Tibial artery (tissue), 4 donors: Measurements from ENCODE around the gene PTPRN2.

Experiments
- DNase-seq, 2 donors: peaks; one replicate each; pipeline ENCODE4 v3.0.0-alpha.2; 2019
- H3K27ac ChIP-seq, 2 donors: fragments of 200-600 bp; sonication (generic) in 1 of 2; 1 replicate in 1 of 2; 2 replicates in 1 of 2; pipeline ENCODE4 v1.5.1; 2018 to 2019; ENCODE audit warnings: mild to moderate bottlenecking in 1 of 2
- H3K27me3 ChIP-seq, 2 donors: fragments of 200-600 bp; sonication (generic) in 1 of 2; one replicate each; pipeline versions ENCODE4 v1.5.1 to v1.6.0; 2016 to 2019
- H3K36me3 ChIP-seq, 3 donors: fragments of 200-600 bp; sonication (generic) in 2 of 3; one replicate each; pipeline ENCODE4 v1.5.1; 2016 to 2019; ENCODE audit warnings: mild to moderate bottlenecking in 2 of 3
- H3K4me1 ChIP-seq, 4 donors: fragments of 200-600 bp; sonication (generic) in 2 of 4; 1 replicate in 3 of 4; 2 replicates in 1 of 4; pipeline ENCODE4 v1.5.1; 2016 to 2019
- H3K4me3 ChIP-seq, 2 donors: fragments of 200-600 bp; sonication (generic) in 1 of 2; 1 replicate in 1 of 2; 2 replicates in 1 of 2; pipeline ENCODE4 v1.5.1; 2018 to 2019; ENCODE audit warnings: mild to moderate bottlenecking in 2 of 2
- H3K9me3 ChIP-seq, 3 donors: fragments of 200-600 bp; sonication (generic) in 1 of 3; one replicate each; pipeline ENCODE4 v1.5.1; 2016 to 2019
- CTCF ChIP-seq, 2 experiments: fragments of 200-600 bp in 1 of 2; fragments of 450-650 bp in 1 of 2; IDR thresholded peaks; one replicate each; pipeline ENCODE4 v1.5.1; 2017 to 2019; ENCODE audit warnings: antibody characterized with exemption in 2 of 2, mild to moderate bottlenecking in 1 of 2, moderate library complexity in 1 of 2
- intact Hi-C: fragments of 100-400 bp; cut with DNase I; formaldehyde crosslinking; loops from one replicate; pipeline ENCODE4 v1.15.0; 2023; ENCODE audit warnings: low total_unique reads

Gene PTPRN2

GRCh38 chr7:157971501-157971900 lies 616.1 kb downstream of the PTPRN2 start:
- peaks cover 2 to 25% (median 20%) of the 10 kb centered on the region in 3 donors for H3K9me3 ChIP-seq
- H3K27me3 ChIP-seq: no peaks in the 10 kb centered on the region
- intact Hi-C loops: no loop called here
- H3K27ac ChIP-seq: no peak overlapping the region
- H3K4me3 ChIP-seq: no peak overlapping the region
- no peak for DNase-seq
- no peak for TF ChIP-seq CTCF (IDR thresholded peaks at IDR 0.05)
- H3K4me1 ChIP-seq: no peaks in the 10 kb centered on the region
- no peaks in the 10 kb centered on the region for H3K36me3 ChIP-seq

GRCh38 chr7:157970744-157971143 lies 616.9 kb downstream of the PTPRN2 start:
- no peak for DNase-seq
- Histone ChIP-seq H3K27me3 (no peaks in the 10 kb centered on the region), H3K27ac (no peak overlapping the region), H3K4me1 (no peaks in the 10 kb centered on the region), H3K36me3 (no peaks in the 10 kb centered on the region), H3K4me3 (no peak overlapping the region), H3K9me3 (peaks cover 2 to 25% (median 20%) of the 10 kb centered on the region in 3 donors)
- TF ChIP-seq CTCF (IDR thresholded peaks at IDR 0.05): no peak
- intact Hi-C loops: no loop called here

GRCh38 chr7:157969995-157970394 lies 617.6 kb downstream of the PTPRN2 start:
- DNase-seq: no peak
- intact Hi-C loops: no loop called here
- Histone ChIP-seq H3K36me3 (no peaks in the 10 kb centered on the region), H3K27me3 (no peaks in the 10 kb centered on the region), H3K27ac (no peak overlapping the region), H3K4me1 (no peaks in the 10 kb centered on the region), H3K9me3 (peaks cover 2 to 23% (median 18%) of the 10 kb centered on the region in 3 donors), H3K4me3 (no peak overlapping the region)
- TF ChIP-seq CTCF (IDR thresholded peaks at IDR 0.05): no peak

GRCh38 chr7:157966490-157966889 lies 621.1 kb downstream of the PTPRN2 start:
- TF ChIP-seq CTCF (IDR thresholded peaks at IDR 0.05): no peak

GRCh38 chr7:157964521-157964920 lies 623.1 kb downstream of the PTPRN2 start:
- Histone ChIP-seq H3K27me3 (peaks cover 0 to 12% of the 10 kb centered on the region in 2 donors), H3K4me1 (no peaks in the 10 kb centered on the region), H3K4me3 (no peak overlapping the region), H3K9me3 (no peaks in the 10 kb centered on the region), H3K27ac (no peak overlapping the region), H3K36me3 (no peaks in the 10 kb centered on the region)
- no peak for DNase-seq
- intact Hi-C loops: no loop called here
- no peak for TF ChIP-seq CTCF (IDR thresholded peaks at IDR 0.05)

More at GRCh38 chr7:157966490-157966889, 621.1 kb downstream of the PTPRN2 start:
- H3K36me3 ChIP-seq: no peaks in the 10 kb centered on the region
- intact Hi-C loops: no loop called here
- H3K27ac ChIP-seq: no peak overlapping the region
- H3K4me3 ChIP-seq: no peak overlapping the region
- no peaks in the 10 kb centered on the region for H3K9me3 ChIP-seq
- DNase-seq: no peak
- no peaks in the 10 kb centered on the region for H3K4me1 ChIP-seq
- peaks cover 0 to 9% of the 10 kb centered on the region in 2 donors for H3K27me3 ChIP-seq

GRCh38 chr7:157964016-157964415 lies 623.6 kb downstream of the PTPRN2 start:
- intact Hi-C loops: no loop called here
- peaks cover 0 to 12% of the 10 kb centered on the region in 2 donors for H3K27me3 ChIP-seq

More at GRCh38 chr7:157964016-157964415, 623.6 kb downstream of the PTPRN2 start:
- no peak overlapping the region for H3K4me3 ChIP-seq
- no peaks in the 10 kb centered on the region for H3K36me3 ChIP-seq
- no peak for DNase-seq
- H3K27ac ChIP-seq: no peak overlapping the region
- TF ChIP-seq CTCF (IDR thresholded peaks at IDR 0.05): no peak
- no peaks in the 10 kb centered on the region for H3K4me1 ChIP-seq
- peaks cover 0 to under 1% (median 0%) of the 10 kb centered on the region in 3 donors for H3K9me3 ChIP-seq
